H9 (cell line): ENCODE results near the gene FAM81B. TPM values are rescaled to one million over a fixed set of nuclear protein-coding genes. Genes with fewer than 3 reads are reported as not detected.

Experiments
- DNase-seq: peaks from one replicate; pipeline ENCODE4 v3.0.0-alpha.2; 2017
- H2AFZ ChIP-seq: one replicate; pipeline ENCODE4 v1.6.1; 2013; ENCODE audit warnings: mild to moderate bottlenecking, low read length, control low read depth, moderate library complexity
- H2AK5ac ChIP-seq: 2 replicates; pipeline ENCODE4 v1.6.1; 2013; ENCODE audit warnings: low read length, control low read depth, mixed read lengths; ENCODE audit not compliant: insufficient read length
- H2BK120ac ChIP-seq: one replicate; pipeline ENCODE4 v1.6.1; 2013; ENCODE audit warnings: low read depth, mild to moderate bottlenecking, low read length, control low read depth, inconsistent platforms; ENCODE audit not compliant: poor library complexity, severe bottlenecking
- H2BK12ac ChIP-seq: 2 replicates; pipeline ENCODE4 v1.6.1; 2013; ENCODE audit warnings: low read length, control low read depth, mixed read lengths, low read depth; ENCODE audit not compliant: insufficient read length
- H2BK15ac ChIP-seq: 2 replicates; pipeline ENCODE4 v1.6.1; 2013; ENCODE audit warnings: low read depth, low read length, control low read depth
- H2BK20ac ChIP-seq: one replicate; pipeline ENCODE4 v1.6.1; 2013; ENCODE audit warnings: low read depth, mild to moderate bottlenecking, low read length, control low read depth, inconsistent platforms; ENCODE audit not compliant: poor library complexity, severe bottlenecking
- H2BK5ac ChIP-seq: 2 replicates; pipeline ENCODE4 v1.6.1; 2013; ENCODE audit warnings: low read length, control low read depth, mixed read lengths; ENCODE audit not compliant: insufficient read length
- H3K14ac ChIP-seq: 2 replicates; pipeline ENCODE4 v1.6.1; 2013; ENCODE audit warnings: low read length, control low read depth; ENCODE audit not compliant: insufficient read depth
- H3K18ac ChIP-seq: 2 replicates; pipeline ENCODE4 v1.6.1; 2013; ENCODE audit warnings: low read depth, mild to moderate bottlenecking, mixed read lengths, low read length, control low read depth; ENCODE audit not compliant: insufficient read length
- H3K23ac ChIP-seq: 2 replicates; pipeline ENCODE4 v1.6.1; 2013; ENCODE audit warnings: low read length, control low read depth, mixed read lengths, low read depth; ENCODE audit not compliant: insufficient read length
- H3K23me2 ChIP-seq: 2 replicates; pipeline ENCODE4 v1.6.1; 2013; ENCODE audit warnings: low read depth, mild to moderate bottlenecking, mixed read lengths, low read length, control low read depth; ENCODE audit not compliant: insufficient read length, poor library complexity, severe bottlenecking
- H3K27ac ChIP-seq: 2 replicates; pipeline ENCODE4 v1.5.1; 2013; ENCODE audit warnings: low read length, control low read depth, mixed read lengths, low read depth; ENCODE audit not compliant: insufficient read length
- H3K27me3 ChIP-seq: 2 replicates; pipeline ENCODE4 v1.6.1; 2013; ENCODE audit warnings: low read length, control low read depth, inconsistent platforms; ENCODE audit not compliant: insufficient read depth
- H3K4ac ChIP-seq: 2 replicates; pipeline ENCODE4 v1.6.1; 2013; ENCODE audit warnings: low read depth, mild to moderate bottlenecking, control low read depth, inconsistent platforms, low read length, moderate library complexity
- H3K4me1 ChIP-seq: 2 replicates; pipeline ENCODE4 v1.6.1; 2013; ENCODE audit warnings: low read length, control low read depth, inconsistent platforms; ENCODE audit not compliant: insufficient read depth
- H3K4me2 ChIP-seq: 2 replicates; pipeline ENCODE4 v1.6.1; 2013; ENCODE audit warnings: low read length, control low read depth, mixed read lengths; ENCODE audit not compliant: insufficient read length, insufficient read depth
- H3K56ac ChIP-seq: 2 replicates; pipeline ENCODE4 v1.6.1; 2013; ENCODE audit warnings: low read depth, mild to moderate bottlenecking, mixed read lengths, low read length, control low read depth; ENCODE audit not compliant: insufficient read length
- H3K79me1 ChIP-seq: 2 replicates; pipeline ENCODE4 v1.6.1; 2013; ENCODE audit warnings: low read depth, mild to moderate bottlenecking, moderate library complexity, low read length, control low read depth, inconsistent platforms; ENCODE audit not compliant: insufficient read depth, poor library complexity, severe bottlenecking
- H3K79me2 ChIP-seq: 2 replicates; pipeline ENCODE4 v1.6.1; 2013; ENCODE audit warnings: low read length, control low read depth, inconsistent platforms; ENCODE audit not compliant: insufficient read depth
- H3K9ac ChIP-seq: 2 replicates; pipeline ENCODE4 v1.6.1; 2013; ENCODE audit warnings: low read length, control low read depth, mixed read lengths; ENCODE audit not compliant: insufficient read length; ENCODE audit errors: extremely low read depth
- H3K9me3 ChIP-seq: one replicate; pipeline ENCODE4 v1.6.1; 2013; ENCODE audit warnings: low read depth, low read length, inconsistent platforms; ENCODE audit not compliant: control insufficient read depth
- H3T11ph ChIP-seq: one replicate; pipeline ENCODE4 v1.6.1; 2013; ENCODE audit warnings: mild to moderate bottlenecking, low read length, control low read depth, inconsistent platforms
- H4K20me1 ChIP-seq: one replicate; pipeline ENCODE4 v1.6.1; 2013; ENCODE audit not compliant: control insufficient read depth, insufficient read length, insufficient read depth
- H4K5ac ChIP-seq: 2 replicates; pipeline ENCODE4 v1.6.1; 2013; ENCODE audit warnings: low read depth, mild to moderate bottlenecking, mixed read lengths, low read length, control low read depth; ENCODE audit not compliant: insufficient read length
- H4K8ac ChIP-seq: replicated peaks from 2 replicates; pipeline ENCODE4 v1.6.1; 2013; ENCODE audit warnings: low read length, control low read depth, mixed read lengths, low read depth; ENCODE audit not compliant: insufficient read length
- H4K91ac ChIP-seq: 2 replicates; pipeline ENCODE4 v1.6.1; 2013; ENCODE audit warnings: low read depth, mild to moderate bottlenecking, moderate library complexity, mixed read lengths, low read length, control low read depth; ENCODE audit not compliant: insufficient read length
- H3K27ac Mint-ChIP-seq, 3 experiments: 2 replicates in 2 of 3; 3 replicates in 1 of 3; pipeline ENCODE4 v1.8.0; 2020 to 2021; ENCODE audit warnings: mixed read lengths in 3 of 3, mild to moderate bottlenecking in 1 of 3, moderate library complexity in 1 of 3
- H3K27me3 Mint-ChIP-seq: 2 replicates; pipeline ENCODE4 v1.8.0; 2021; ENCODE audit warnings: low read depth, mild to moderate bottlenecking, moderate library complexity, mixed read lengths
- H3K36me3 Mint-ChIP-seq, 3 experiments: 2 replicates in 2 of 3; 3 replicates in 1 of 3; pipeline ENCODE4 v1.8.0; 2020 to 2021; ENCODE audit warnings: low read depth in 3 of 3, mixed read lengths in 3 of 3; ENCODE audit not compliant: insufficient read depth in 1 of 3
- H3K4me1 Mint-ChIP-seq, 2 experiments: 2 replicates each; pipeline ENCODE4 v1.8.0; 2020; ENCODE audit warnings: mixed read lengths in 2 of 2
- H3K4me3 Mint-ChIP-seq, 2 experiments: 2 replicates in 1 of 2; 3 replicates in 1 of 2; pipeline ENCODE4 v1.8.0; 2020 to 2021; ENCODE audit warnings: mild to moderate bottlenecking in 2 of 2, mixed read lengths in 2 of 2, moderate library complexity in 1 of 2
- H3K9me3 Mint-ChIP-seq, 2 experiments: 2 replicates in 1 of 2; 3 replicates in 1 of 2; pipeline ENCODE4 v1.8.0; 2020; ENCODE audit warnings: mild to moderate bottlenecking in 2 of 2, mixed read lengths in 2 of 2, moderate library complexity in 1 of 2
- WGBS: extraction: QIAGEN DNeasy Blood & Tissue Kit; methylation state at CpG from one replicate; pipeline ENCODE4 v1.1.7; 2013; ENCODE audit warnings: missing lambda C conversion rate, low lambda C conversion rate, mixed read lengths; ENCODE audit not compliant: insufficient read length; ENCODE audit errors: extremely low coverage; 5-methylcytosine and 5-hydroxymethylcytosine counted together
- total RNA-seq: library from RNA; stranded (reverse); gene quantifications from 2 replicates; pipeline ENCODE4 v1.2.1, GENCODE V29; 2021
- TF ChIP-seq, protein P1 (sequence below): fragments of 200-600 bp; sonication (generic); conservative IDR thresholded peaks from 3 replicates; pipeline ENCODE4 v1.8.0; 2021; ENCODE audit warnings: antibody characterized with exemption, mild to moderate bottlenecking

The FAM81B gene
- total RNA-seq, 1 experiment from 2014 or later = not detected

DNA sequence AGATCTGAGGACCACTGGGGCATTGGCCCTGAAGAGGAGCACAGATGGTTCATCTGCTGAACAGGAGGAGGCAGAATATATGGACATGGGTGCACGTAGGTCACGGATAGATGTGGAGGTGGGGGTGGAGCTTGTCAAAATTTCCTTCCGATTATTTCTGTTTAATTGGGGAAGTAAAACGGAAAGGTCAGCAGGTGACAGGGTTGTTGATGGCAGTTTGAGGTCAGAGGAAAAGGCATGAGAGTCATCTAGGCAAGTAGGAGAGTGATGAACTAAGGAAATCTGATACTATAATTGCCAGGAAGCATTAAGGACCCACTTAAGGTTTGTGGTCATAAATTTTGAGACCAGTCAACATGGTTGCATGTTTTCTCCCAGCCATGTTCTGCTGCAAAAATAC is 8.4 kb upstream of the FAM81B start:
- Histone ChIP-seq H2BK120ac (no peak overlapping the region), H3K18ac (no peak overlapping the region), H2BK15ac (no peak overlapping the region), H4K8ac (no peak overlapping the region), H3K4ac (no peak overlapping the region), H2AFZ (no peak overlapping the region), H3K27ac (no peak overlapping the region), H3T11ph (no peak overlapping the region), H4K5ac (no peak overlapping the region), H3K9ac (no peak overlapping the region), H3K56ac (no peak overlapping the region), H3K14ac (no peak overlapping the region), H3K23ac (no peak overlapping the region), H3K4me1 (no peaks in the 10 kb centered on the region), H3K23me2 (no peaks in the 10 kb centered on the region), H4K20me1 (no peaks in the 10 kb centered on the region), H3K9me3 (peaks cover 9% of the 10 kb centered on the region), H3K4me2 (no peak overlapping the region), H3K27me3 (no peaks in the 10 kb centered on the region), H3K79me1 (no peaks in the 10 kb centered on the region), H3K79me2 (no peaks in the 10 kb centered on the region), H2BK12ac (no peak overlapping the region), H2BK5ac (no peak overlapping the region), H2BK20ac (no peak overlapping the region), H2AK5ac (no peak overlapping the region), H4K91ac (no peak overlapping the region)
- no peak for DNase-seq
- no peak overlapping the region for H3K27ac Mint-ChIP-seq
- H3K27me3 Mint-ChIP-seq = no peaks in the 10 kb centered on the region
- H3K9me3 Mint-ChIP-seq = peaks cover 15 to 18% of the 10 kb centered on the region in 2 experiments
- TF ChIP-seq, protein P1, sequence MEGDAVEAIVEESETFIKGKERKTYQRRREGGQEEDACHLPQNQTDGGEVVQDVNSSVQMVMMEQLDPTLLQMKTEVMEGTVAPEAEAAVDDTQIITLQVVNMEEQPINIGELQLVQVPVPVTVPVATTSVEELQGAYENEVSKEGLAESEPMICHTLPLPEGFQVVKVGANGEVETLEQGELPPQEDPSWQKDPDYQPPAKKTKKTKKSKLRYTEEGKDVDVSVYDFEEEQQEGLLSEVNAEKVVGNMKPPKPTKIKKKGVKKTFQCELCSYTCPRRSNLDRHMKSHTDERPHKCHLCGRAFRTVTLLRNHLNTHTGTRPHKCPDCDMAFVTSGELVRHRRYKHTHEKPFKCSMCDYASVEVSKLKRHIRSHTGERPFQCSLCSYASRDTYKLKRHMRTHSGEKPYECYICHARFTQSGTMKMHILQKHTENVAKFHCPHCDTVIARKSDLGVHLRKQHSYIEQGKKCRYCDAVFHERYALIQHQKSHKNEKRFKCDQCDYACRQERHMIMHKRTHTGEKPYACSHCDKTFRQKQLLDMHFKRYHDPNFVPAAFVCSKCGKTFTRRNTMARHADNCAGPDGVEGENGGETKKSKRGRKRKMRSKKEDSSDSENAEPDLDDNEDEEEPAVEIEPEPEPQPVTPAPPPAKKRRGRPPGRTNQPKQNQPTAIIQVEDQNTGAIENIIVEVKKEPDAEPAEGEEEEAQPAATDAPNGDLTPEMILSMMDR = no peak
- no peak overlapping the region for H3K4me3 Mint-ChIP-seq
- peaks cover 12 to 19% (median 15%) of the 10 kb centered on the region in 3 experiments for H3K36me3 Mint-ChIP-seq
- H3K4me1 Mint-ChIP-seq = no peaks in the 10 kb centered on the region
- no CpG with 5 or more reads among the region's 4 CpGs for WGBS
